C4-2B (cell line): Measurements from ENCODE around the gene CLSTN3.

ENCODE experiments used
- CTCF ChIP-seq: fragments of 450-650 bp; conservative IDR thresholded peaks from 2 replicates; pipeline ENCODE4 v1.5.1; 2017; ENCODE audit warnings: mild to moderate bottlenecking
- ZFX ChIP-seq: fragments of 450-650 bp; IDR thresholded peaks from 2 replicates; pipeline ENCODE4 v1.6.1; 2017

- no peak for TF ChIP-seq CTCF
- no peak for TF ChIP-seq ZFX
Observed at GRCh38 chr12:7143564-7143963, 13.4 kb downstream of the CLSTN3 start.
